Muscle layer of colon (tissue), 2 donors: ENCODE results near the gene NOXO1.

Experiments
- H3K27ac ChIP-seq: one replicate; pipeline ENCODE4 v1.7.0; 2013; ENCODE audit warnings: low read depth, mild to moderate bottlenecking, low read length, moderate library complexity
- H3K27me3 ChIP-seq, 2 donors: one replicate each; pipeline ENCODE4 v1.7.0; 2013; ENCODE audit warnings: low read length in 2 of 2, mild to moderate bottlenecking in 2 of 2; ENCODE audit not compliant: insufficient read depth in 2 of 2, control insufficient read depth in 1 of 2
- H3K36me3 ChIP-seq: one replicate; pipeline ENCODE4 v1.7.0; 2013; ENCODE audit warnings: mild to moderate bottlenecking, low read length; ENCODE audit not compliant: insufficient read depth
- H3K4me1 ChIP-seq: one replicate; pipeline ENCODE4 v1.7.0; 2013; ENCODE audit warnings: mild to moderate bottlenecking, low read length; ENCODE audit not compliant: insufficient read depth
- H3K4me3 ChIP-seq, 2 donors: one replicate each; pipeline ENCODE4 v1.7.0; 2013; ENCODE audit warnings: low read length in 2 of 2, low read depth in 1 of 2, mild to moderate bottlenecking in 1 of 2, moderate library complexity in 1 of 2
- H3K9ac ChIP-seq: one replicate; pipeline ENCODE4 v1.7.0; 2013; ENCODE audit warnings: low read length
- H3K9me3 ChIP-seq: one replicate; pipeline ENCODE4 v1.7.0; 2013; ENCODE audit warnings: mild to moderate bottlenecking, low read length
- donor health status: abdominal sarcoma.
- donor health status: Adenocarcinoma of cecum.

Gene NOXO1

GRCh38 chr16:2009164-2009711 lies 28.0 kb upstream of the NOXO1 start:
- peak overlapping the region; percentile 66 to 96 for H3K4me3 ChIP-seq
- no peaks in the 10 kb centered on the region for H3K27me3 ChIP-seq
- no peaks in the 10 kb centered on the region for H3K9me3 ChIP-seq
- H3K27ac ChIP-seq, result peak overlapping the region; percentile 86
- peaks cover 41% of the 10 kb centered on the region for H3K4me1 ChIP-seq
- peaks cover 5% of the 10 kb centered on the region for H3K36me3 ChIP-seq
- H3K9ac ChIP-seq, result peak overlapping the region; percentile 54

- H3K27me3 ChIP-seq, result no peaks in the 10 kb centered on the region
- no peaks in the 10 kb centered on the region for H3K9me3 ChIP-seq
- peaks cover 5% of the 10 kb centered on the region for H3K36me3 ChIP-seq
- H3K4me3 ChIP-seq, result peak overlapping the region; percentile 66 to 96
- H3K9ac ChIP-seq, result peak overlapping the region; percentile 54
- peaks cover 46% of the 10 kb centered on the region for H3K4me1 ChIP-seq
- peak overlapping the region; percentile 86 for H3K27ac ChIP-seq
Observed at GRCh38 chr16:2008631-2009163, 27.4 kb upstream of the NOXO1 start.

- Histone ChIP-seq H3K4me1 (peaks cover 46% of the 10 kb centered on the region), H3K27me3 (no peaks in the 10 kb centered on the region), H3K9ac (no peak overlapping the region), H3K27ac (no peak overlapping the region), H3K9me3 (no peaks in the 10 kb centered on the region), H3K36me3 (peaks cover 11% of the 10 kb centered on the region), H3K4me3 (peak overlapping the region in 1 of 2 donors; percentile 66)
Observed at GRCh38 chr16:2008009-2008526, 26.8 kb upstream of the NOXO1 start.

GRCh38 chr16:2007081-2007836 lies 26.0 kb upstream of the NOXO1 start:
- H3K4me1 ChIP-seq, result peaks cover 46% of the 10 kb centered on the region
- H3K9me3 ChIP-seq, result no peaks in the 10 kb centered on the region
- peak overlapping the region in 1 of 2 donors; percentile 66 for H3K4me3 ChIP-seq
- H3K27ac ChIP-seq, result no peak overlapping the region
- H3K36me3 ChIP-seq, result peaks cover 19% of the 10 kb centered on the region
- no peak overlapping the region for H3K9ac ChIP-seq
- H3K27me3 ChIP-seq, result no peaks in the 10 kb centered on the region

- H3K36me3 ChIP-seq, result peaks cover 28% of the 10 kb centered on the region
- H3K9ac ChIP-seq, result no peak overlapping the region
- no peaks in the 10 kb centered on the region for H3K27me3 ChIP-seq
- no peak overlapping the region for H3K4me3 ChIP-seq
- no peaks in the 10 kb centered on the region for H3K9me3 ChIP-seq
- H3K4me1 ChIP-seq, result peaks cover 46% of the 10 kb centered on the region
- H3K27ac ChIP-seq, result no peak overlapping the region
Observed at GRCh38 chr16:2006317-2006716, 25.0 kb upstream of the NOXO1 start.

GRCh38 chr16:2005646-2006045 lies 24.4 kb upstream of the NOXO1 start:
- H3K4me1 ChIP-seq, result peaks cover 45% of the 10 kb centered on the region
- peaks cover 35% of the 10 kb centered on the region for H3K36me3 ChIP-seq
- no peaks in the 10 kb centered on the region for H3K27me3 ChIP-seq
- H3K9me3 ChIP-seq, result no peaks in the 10 kb centered on the region
- no peak overlapping the region for H3K27ac ChIP-seq
- H3K4me3 ChIP-seq, result no peak overlapping the region
- H3K9ac ChIP-seq, result no peak overlapping the region

GRCh38 chr16:2004795-2005517 lies 23.7 kb upstream of the NOXO1 start:
- H3K36me3 ChIP-seq, result peaks cover 42% of the 10 kb centered on the region
- no peak overlapping the region for H3K9ac ChIP-seq
- no peaks in the 10 kb centered on the region for H3K9me3 ChIP-seq

GRCh38 chr16:2003827-2004641 lies 22.8 kb upstream of the NOXO1 start:
- no peak overlapping the region for H3K27ac ChIP-seq
- peaks cover 37% of the 10 kb centered on the region for H3K4me1 ChIP-seq
- no peaks in the 10 kb centered on the region for H3K27me3 ChIP-seq
- no peaks in the 10 kb centered on the region for H3K9me3 ChIP-seq
- H3K9ac ChIP-seq, result no peak overlapping the region
- H3K36me3 ChIP-seq, result peaks cover 44% of the 10 kb centered on the region
- H3K4me3 ChIP-seq, result no peak overlapping the region

More at GRCh38 chr16:2004795-2005517, 23.7 kb upstream of the NOXO1 start:
- Histone ChIP-seq H3K27ac (no peak overlapping the region), H3K27me3 (no peaks in the 10 kb centered on the region), H3K4me3 (no peak overlapping the region), H3K4me1 (peaks cover 38% of the 10 kb centered on the region)

GRCh38 chr16:2003231-2003826 lies 22.1 kb upstream of the NOXO1 start:
- Histone ChIP-seq H3K27ac (no peak overlapping the region), H3K4me3 (no peak overlapping the region), H3K27me3 (no peaks in the 10 kb centered on the region), H3K36me3 (peaks cover 44% of the 10 kb centered on the region), H3K4me1 (peaks cover 30% of the 10 kb centered on the region), H3K9ac (no peak overlapping the region), H3K9me3 (no peaks in the 10 kb centered on the region)

GRCh38 chr16:2002406-2003230 lies 21.3 kb upstream of the NOXO1 start:
- no peak overlapping the region for H3K4me3 ChIP-seq
- no peak overlapping the region for H3K27ac ChIP-seq
- peaks cover 41% of the 10 kb centered on the region for H3K36me3 ChIP-seq
- no peaks in the 10 kb centered on the region for H3K9me3 ChIP-seq
- H3K27me3 ChIP-seq, result no peaks in the 10 kb centered on the region
- no peak overlapping the region for H3K9ac ChIP-seq
- H3K4me1 ChIP-seq, result peaks cover 23% of the 10 kb centered on the region
